Cardiac fibroblast (primary cell): ENCODE measurements around the gene BRD7.
A peak's percentile ranks its signal among the peaks of the same experiment; 100 is the strongest.

Experiments used
- DNase-seq, 2 donors: peaks; one replicate each; pipeline versions ENCODE4 v3.0.0 to v3.0.0-alpha.2; 2010; ENCODE audit warnings: low read depth in 2 of 2
- H3K4me3 ChIP-seq, 2 donors: replicated peaks in 1 of 2; 1 replicate in 1 of 2; 2 replicates in 1 of 2; pipeline ENCODE4 v1.5.1; 2011; ENCODE audit warnings: low read depth in 2 of 2, low read length in 2 of 2, mild to moderate bottlenecking in 2 of 2, moderate library complexity in 1 of 2
- TF ChIP-seq, protein P1 (sequence below): IDR thresholded peaks from one replicate; pipeline ENCODE4 v1.5.1; 2011; ENCODE audit warnings: low read depth, mild to moderate bottlenecking, low read length, inconsistent platforms

The BRD7 gene

GRCh38 chr16:50368410-50369132 is at the start of gene BRD7:
Gene BRD7 (minus strand): TSS chr16:50368988. CDS start chr16:50368774, 214 bp downstream.
- H3K4me3 ChIP-seq = peak within 1 kb of the TSS; percentile 61 to 67
- TF ChIP-seq, protein P1, sequence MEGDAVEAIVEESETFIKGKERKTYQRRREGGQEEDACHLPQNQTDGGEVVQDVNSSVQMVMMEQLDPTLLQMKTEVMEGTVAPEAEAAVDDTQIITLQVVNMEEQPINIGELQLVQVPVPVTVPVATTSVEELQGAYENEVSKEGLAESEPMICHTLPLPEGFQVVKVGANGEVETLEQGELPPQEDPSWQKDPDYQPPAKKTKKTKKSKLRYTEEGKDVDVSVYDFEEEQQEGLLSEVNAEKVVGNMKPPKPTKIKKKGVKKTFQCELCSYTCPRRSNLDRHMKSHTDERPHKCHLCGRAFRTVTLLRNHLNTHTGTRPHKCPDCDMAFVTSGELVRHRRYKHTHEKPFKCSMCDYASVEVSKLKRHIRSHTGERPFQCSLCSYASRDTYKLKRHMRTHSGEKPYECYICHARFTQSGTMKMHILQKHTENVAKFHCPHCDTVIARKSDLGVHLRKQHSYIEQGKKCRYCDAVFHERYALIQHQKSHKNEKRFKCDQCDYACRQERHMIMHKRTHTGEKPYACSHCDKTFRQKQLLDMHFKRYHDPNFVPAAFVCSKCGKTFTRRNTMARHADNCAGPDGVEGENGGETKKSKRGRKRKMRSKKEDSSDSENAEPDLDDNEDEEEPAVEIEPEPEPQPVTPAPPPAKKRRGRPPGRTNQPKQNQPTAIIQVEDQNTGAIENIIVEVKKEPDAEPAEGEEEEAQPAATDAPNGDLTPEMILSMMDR = peak; percentile 22
- peak; percentile 43 to 68 for DNase-seq

DNA sequence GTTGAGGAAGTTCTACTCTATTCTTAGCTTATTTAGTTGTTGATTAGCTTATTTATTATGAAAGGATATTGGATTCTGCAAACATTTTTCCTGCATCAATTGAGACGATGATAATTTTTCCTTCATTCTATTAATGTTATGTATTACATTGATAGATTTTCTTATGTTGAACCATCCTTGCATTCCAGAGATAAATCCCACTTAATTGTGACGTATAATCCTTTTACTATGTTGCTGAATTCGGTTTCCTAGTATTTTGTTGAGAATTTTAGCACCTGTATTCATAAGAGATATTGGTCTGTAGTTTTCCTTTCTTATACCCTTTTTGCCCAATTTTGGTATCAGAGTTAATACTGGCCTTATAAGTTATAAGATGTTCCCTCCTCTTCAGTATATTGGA is 47.6 kb upstream of the BRD7 start:
- TF ChIP-seq, protein P1 = no peak
- H3K4me3 ChIP-seq = no peak overlapping the region
- DNase-seq = no peak

- TF ChIP-seq, protein P1 = no peak
- no peak overlapping the region for H3K4me3 ChIP-seq
- DNase-seq = no peak
Observed at GRCh38 chr16:50414152-50414551, 45.4 kb upstream of the BRD7 start.

DNA sequence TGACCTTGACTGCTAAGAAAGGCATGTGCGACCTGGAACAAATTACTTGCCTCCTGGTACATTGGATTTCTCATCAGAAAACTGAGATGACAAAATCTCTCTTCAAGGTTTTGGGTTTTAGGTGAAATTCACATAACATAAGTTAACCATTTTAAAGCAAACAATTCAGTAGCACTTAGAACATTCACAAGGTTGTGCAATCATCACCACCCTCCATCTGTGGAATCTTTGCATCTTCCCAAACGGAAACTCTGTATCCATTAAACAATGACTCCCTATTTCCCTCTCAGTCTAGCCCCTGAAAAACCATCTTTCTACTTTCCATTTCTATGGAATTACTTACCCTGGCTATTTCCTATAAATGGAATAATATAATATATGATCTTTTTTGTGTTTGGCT is 42.2 kb upstream of the BRD7 start:
- TF ChIP-seq, protein P1 = no peak
- DNase-seq = no peak
- H3K4me3 ChIP-seq = no peak overlapping the region

GRCh38 chr16:50408001-50408561 is 39.3 kb upstream of the BRD7 start:
- H3K4me3 ChIP-seq = no peak overlapping the region
- DNase-seq = no peak
- TF ChIP-seq, protein P1 = no peak

DNA sequence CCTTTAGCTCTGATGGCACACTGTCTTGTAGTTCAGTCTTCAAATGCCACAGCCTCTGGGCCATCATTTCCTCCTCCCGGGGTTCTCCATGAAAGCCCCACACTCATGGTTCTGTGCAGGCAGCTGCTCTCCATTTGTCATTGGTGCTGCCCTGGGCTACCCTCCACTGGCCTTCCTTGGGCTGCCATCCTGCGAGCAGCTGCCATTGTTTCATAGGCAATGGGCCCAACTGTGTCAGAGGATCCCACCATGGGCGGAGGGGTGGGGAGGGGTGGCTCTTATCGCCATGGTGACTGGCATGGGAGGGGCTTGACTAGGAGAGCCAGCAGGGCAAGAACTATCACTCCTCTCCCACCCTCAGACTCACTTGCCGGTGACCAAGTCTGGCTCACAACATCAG is 38.6 kb upstream of the BRD7 start:
- TF ChIP-seq, protein P1 = no peak
- no peak for DNase-seq
- H3K4me3 ChIP-seq = no peak overlapping the region

- TF ChIP-seq, protein P1 = no peak
Observed at GRCh38 chr16:50403491-50403890, 34.7 kb upstream of the BRD7 start.

More at GRCh38 chr16:50403491-50403890, 34.7 kb upstream of the BRD7 start:
- DNase-seq = no peak
- H3K4me3 ChIP-seq = no peak overlapping the region
